ENCODE results near the gene CFAP68. TPM values are rescaled to one million over a fixed set of nuclear protein-coding genes. Genes with fewer than 3 reads are reported as not detected.

CFAP68 gene
- total and polyA plus RNA-seq, 2 of the 4 experiments (the other 2 are of a cell fraction) = 10.2 to 17.0 TPM

DNA sequence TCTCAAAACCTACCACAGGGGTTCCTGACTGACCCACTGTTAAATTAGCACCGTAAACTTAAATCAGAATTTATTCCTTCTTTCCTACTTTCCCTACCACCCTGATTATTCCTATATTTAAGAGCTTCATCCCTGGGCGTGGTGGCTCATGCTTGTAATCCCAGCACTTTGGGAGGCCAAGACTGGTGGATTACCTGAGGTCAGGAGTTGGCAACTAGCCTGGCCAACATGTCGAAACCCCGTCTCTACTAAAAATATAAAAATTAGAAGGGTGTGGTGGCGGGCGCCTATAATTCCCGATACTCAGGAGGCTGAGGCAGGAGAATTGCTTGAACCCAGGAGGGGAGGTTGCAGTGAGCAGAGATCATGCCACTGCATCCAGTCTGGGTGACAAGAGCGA lies 28.3 kb upstream of the CFAP68 start:
- Histone ChIP-seq H3K36me3 (ENCODE audit: control insufficient read depth, insufficient read depth, low read length) (peaks cover 7% of the 10 kb centered on the region), H3K4me3 (ENCODE audit: insufficient read depth, low read depth, low read length) (no peak overlapping the region), H3K14ac (replicated peaks; ENCODE audit: low read depth, low read length) (no peak overlapping the region), H2AK5ac (ENCODE audit: low read depth, low read length) (no peak overlapping the region), H2BK20ac (ENCODE audit: low read depth, low read length) (no peak overlapping the region), H2AK9ac (replicated peaks; ENCODE audit: low read depth, low read length, poor library complexity) (no peak overlapping the region), H3K56ac (ENCODE audit: extremely low read depth, insufficient read depth, low read length) (no peak overlapping the region), H3K27me3 (ENCODE audit: control insufficient read depth, insufficient read depth, low read length) (no peaks in the 10 kb centered on the region), H3K79me1 (ENCODE audit: low read depth in 1 of 2, low read length in 2 of 2) (no peaks in the 10 kb centered on the region; a peak in 1 of 4 replicates), H4K20me1 (ENCODE audit: insufficient read depth, low read length) (no peaks in the 10 kb centered on the region), H3K27ac (ENCODE audit: insufficient read depth, low read length) (no peak overlapping the region), H4K91ac (ENCODE audit: insufficient read depth, low read depth, low read length) (no peak overlapping the region), H2BK120ac (ENCODE audit: low read depth, low read length) (no peak overlapping the region), H4K8ac (ENCODE audit: low read depth in 2 of 2, low read length in 2 of 2) (no peak overlapping the region), H4K5ac (ENCODE audit: low read depth, low read length) (no peak overlapping the region), H3K18ac (ENCODE audit: low read depth, low read length) (no peak overlapping the region), H3K9ac (ENCODE audit: low read depth, low read length) (no peak overlapping the region), H3K23ac (ENCODE audit: low read depth, low read length) (no peak overlapping the region), H2BK5ac (ENCODE audit: low read depth, low read length, poor library complexity, severe bottlenecking) (no peak overlapping the region), H3K4ac (ENCODE audit: low read depth, low read length) (no peak overlapping the region), H2AFZ (replicated peaks; ENCODE audit: low read length, poor library complexity) (no peak overlapping the region), H2BK15ac (ENCODE audit: low read depth, low read length) (no peak overlapping the region), H3K9me1 (ENCODE audit: insufficient read depth, low read length) (peaks cover 3% of the 10 kb centered on the region; the same call in 1 of the 2 replicates), H3K9me3 (ENCODE audit: control insufficient read depth, insufficient read depth, low read length) (no peaks in the 10 kb centered on the region), H3K4me2 (ENCODE audit: low read depth, low read length) (no peak overlapping the region), H3K4me1 (ENCODE audit: control insufficient read depth, insufficient read depth, low read length) (peaks cover 6% of the 10 kb centered on the region)
- dilution Hi-C loops (cut with HindIII; ENCODE audit: low sequenced_read_pairs, unreplicated experiment) (no loop called here), intact Hi-C loops (cut with micrococcal nuclease) (no loop called here), in situ Hi-C loops (cut with MboI; ENCODE audit: low sequenced_read_pairs) (no loop called here)
- no peak for TF ChIP-seq RFX5 (IDR thresholded peaks at IDR 0.05; ENCODE audit: low read depth, low read length)
- TF ChIP-seq, protein P1, sequence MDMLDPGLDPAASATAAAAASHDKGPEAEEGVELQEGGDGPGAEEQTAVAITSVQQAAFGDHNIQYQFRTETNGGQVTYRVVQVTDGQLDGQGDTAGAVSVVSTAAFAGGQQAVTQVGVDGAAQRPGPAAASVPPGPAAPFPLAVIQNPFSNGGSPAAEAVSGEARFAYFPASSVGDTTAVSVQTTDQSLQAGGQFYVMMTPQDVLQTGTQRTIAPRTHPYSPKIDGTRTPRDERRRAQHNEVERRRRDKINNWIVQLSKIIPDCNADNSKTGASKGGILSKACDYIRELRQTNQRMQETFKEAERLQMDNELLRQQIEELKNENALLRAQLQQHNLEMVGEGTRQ (IDR thresholded peaks at IDR 0.05; ENCODE audit: low read depth, low read length) = no peak
- no peak for TF ChIP-seq SMC3 (IDR thresholded peaks at IDR 0.05; ENCODE audit: low read depth, low read length)
- no peak for TF ChIP-seq RAD21 (IDR thresholded peaks at IDR 0.05; ENCODE audit: low read length)
- TF ChIP-seq, protein P2, sequence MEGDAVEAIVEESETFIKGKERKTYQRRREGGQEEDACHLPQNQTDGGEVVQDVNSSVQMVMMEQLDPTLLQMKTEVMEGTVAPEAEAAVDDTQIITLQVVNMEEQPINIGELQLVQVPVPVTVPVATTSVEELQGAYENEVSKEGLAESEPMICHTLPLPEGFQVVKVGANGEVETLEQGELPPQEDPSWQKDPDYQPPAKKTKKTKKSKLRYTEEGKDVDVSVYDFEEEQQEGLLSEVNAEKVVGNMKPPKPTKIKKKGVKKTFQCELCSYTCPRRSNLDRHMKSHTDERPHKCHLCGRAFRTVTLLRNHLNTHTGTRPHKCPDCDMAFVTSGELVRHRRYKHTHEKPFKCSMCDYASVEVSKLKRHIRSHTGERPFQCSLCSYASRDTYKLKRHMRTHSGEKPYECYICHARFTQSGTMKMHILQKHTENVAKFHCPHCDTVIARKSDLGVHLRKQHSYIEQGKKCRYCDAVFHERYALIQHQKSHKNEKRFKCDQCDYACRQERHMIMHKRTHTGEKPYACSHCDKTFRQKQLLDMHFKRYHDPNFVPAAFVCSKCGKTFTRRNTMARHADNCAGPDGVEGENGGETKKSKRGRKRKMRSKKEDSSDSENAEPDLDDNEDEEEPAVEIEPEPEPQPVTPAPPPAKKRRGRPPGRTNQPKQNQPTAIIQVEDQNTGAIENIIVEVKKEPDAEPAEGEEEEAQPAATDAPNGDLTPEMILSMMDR (conservative IDR thresholded peaks at IDR 0.05; ENCODE audit: low read depth, low read length) = no peak
- no peak for TF ChIP-seq MXI1 (IDR thresholded peaks at IDR 0.05; ENCODE audit: borderline replicate concordance, low read depth, low read length)
- no peak for TF ChIP-seq CEBPB (IDR thresholded peaks at IDR 0.05; ENCODE audit: low read depth, low read length)
- TF ChIP-seq MAFK (IDR thresholded peaks at IDR 0.05; ENCODE audit: low read depth, low read length) = no peak
- no peak for TF ChIP-seq CHD1 (IDR thresholded peaks at IDR 0.05; ENCODE audit: low read depth, low read length)
- POLR2A ChIA-PET (ENCODE audit: unreplicated experiment) = no interaction called here
- CTCF ChIA-PET = interaction anchor here (0.6 to 1.0 kb wide), 3 partner anchors 12 to 38 kb away, joined by 3 to 4 read pairs (median 3); no protein-coding TSS in a partner anchor
- no peak for ATAC-seq (ENCODE audit: low read depth)
- DNase-seq = no peak
- WGBS, 2 experiments (ENCODE audit: extremely low coverage in 2 of 2, insufficient read length in 1 of 2) = no CpG with 5 or more reads among the region's 8 CpGs
- BruUV-seq (replicated peaks) = no TSS peak

Data from IMR-90 (cell line).